Measurements from ENCODE around the gene BRMS1L. TPM values are rescaled to one million over a fixed set of nuclear protein-coding genes. Genes with fewer than 3 reads are reported as not detected.
A peak's percentile ranks its signal among the peaks of the same experiment; 100 is the strongest.
"Not testable (repeated sequence)": the region's sequence is repeated elsewhere in the genome, so short reads cannot be mapped to it uniquely, and the experiment has no call there.

Gene BRMS1L
- total RNA-seq, 2 experiments from 2014 or later, result 6.1 to 9.2 TPM

DNA sequence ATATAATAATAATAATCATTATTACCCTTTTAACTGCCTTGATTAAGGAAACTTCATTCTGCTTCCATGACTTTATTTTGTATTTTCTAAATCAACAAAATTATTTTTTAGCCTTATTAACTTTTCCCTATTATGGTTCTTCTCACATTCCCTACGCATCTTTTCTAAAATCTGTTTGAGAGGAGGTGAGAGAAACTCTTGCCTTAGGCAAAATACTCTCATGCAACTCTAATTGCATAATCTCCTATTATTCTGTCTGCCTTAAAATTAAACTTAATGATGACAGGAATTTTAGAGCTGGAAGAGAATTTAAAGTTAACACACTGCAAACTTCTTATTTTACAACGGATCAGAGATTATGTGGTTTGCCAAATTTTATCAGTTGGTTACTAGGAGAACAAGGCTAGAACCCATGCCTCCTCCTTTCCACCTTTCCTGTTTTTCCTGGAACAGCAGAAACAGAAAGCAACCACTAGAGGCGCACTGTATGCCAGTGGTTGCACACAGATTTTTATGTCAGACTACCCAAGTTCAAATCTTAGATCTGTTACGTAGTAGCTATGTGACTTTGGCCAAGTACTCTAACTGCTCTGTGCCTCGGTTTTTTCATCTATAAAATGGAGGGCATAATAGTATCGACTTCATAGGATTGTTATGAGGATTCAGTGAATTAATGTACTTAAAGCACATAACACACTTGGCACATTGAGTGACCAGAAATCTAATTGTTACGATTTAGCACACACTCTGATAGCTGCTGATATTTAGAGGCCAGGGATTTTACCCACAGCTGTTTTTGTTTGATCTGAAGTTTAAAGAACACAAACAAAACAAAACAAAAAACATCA is 4.3 kb upstream of the BRMS1L start:
- Mint-ChIP-seq H3K36me3 (ENCODE audit: low read depth) (peaks cover 8% of the 10 kb centered on the region), H3K4me3 (peak overlapping the region; percentile 43), H3K27ac (no peak overlapping the region), H3K27me3 (no peaks in the 10 kb centered on the region), H3K9me3 (no peaks in the 10 kb centered on the region), H3K4me1 (ENCODE audit: low read depth) (peaks cover 16% of the 10 kb centered on the region)
- Histone ChIP-seq H3K36me3 (ENCODE audit: insufficient read depth, low read length) (no peaks in the 10 kb centered on the region), H3K27ac (ENCODE audit: low read depth in 1 of 2, low read length in 2 of 2) (no peak overlapping the region), H3K27me3 (ENCODE audit: control insufficient read depth in 1 of 2, insufficient read depth in 2 of 2, low read length in 2 of 2) (no peaks in the 10 kb centered on the region), H3K4me3 (ENCODE audit: low read length) (no peak overlapping the region), H3K9me3 (ENCODE audit: control insufficient read depth in 1 of 2, insufficient read depth in 1 of 2, low read length in 2 of 2) (no peaks in the 10 kb centered on the region), H3K4me1 (ENCODE audit: insufficient read depth, low read length) (peaks cover 12% of the 10 kb centered on the region)
- DNase-seq, result peak in 4 of 14 experiments; percentile 30 to 59 (median 47)
- no peak for ATAC-seq (ENCODE audit: poor library complexity)
- CTCF ChIA-PET, result interaction anchor here (0.9 to 1.3 kb wide), 3 partner anchors 13 to 21 kb away, joined by 3 to 7 read pairs (median 5); partner anchors contain the start of gene RALGAPA1
- POLR2A ChIA-PET, result interaction anchor here (1.0 kb wide), 1 partner anchor 24 kb away, joined by 4 read pairs; no protein-coding TSS in a partner anchor
- TF ChIP-seq, protein P1, sequence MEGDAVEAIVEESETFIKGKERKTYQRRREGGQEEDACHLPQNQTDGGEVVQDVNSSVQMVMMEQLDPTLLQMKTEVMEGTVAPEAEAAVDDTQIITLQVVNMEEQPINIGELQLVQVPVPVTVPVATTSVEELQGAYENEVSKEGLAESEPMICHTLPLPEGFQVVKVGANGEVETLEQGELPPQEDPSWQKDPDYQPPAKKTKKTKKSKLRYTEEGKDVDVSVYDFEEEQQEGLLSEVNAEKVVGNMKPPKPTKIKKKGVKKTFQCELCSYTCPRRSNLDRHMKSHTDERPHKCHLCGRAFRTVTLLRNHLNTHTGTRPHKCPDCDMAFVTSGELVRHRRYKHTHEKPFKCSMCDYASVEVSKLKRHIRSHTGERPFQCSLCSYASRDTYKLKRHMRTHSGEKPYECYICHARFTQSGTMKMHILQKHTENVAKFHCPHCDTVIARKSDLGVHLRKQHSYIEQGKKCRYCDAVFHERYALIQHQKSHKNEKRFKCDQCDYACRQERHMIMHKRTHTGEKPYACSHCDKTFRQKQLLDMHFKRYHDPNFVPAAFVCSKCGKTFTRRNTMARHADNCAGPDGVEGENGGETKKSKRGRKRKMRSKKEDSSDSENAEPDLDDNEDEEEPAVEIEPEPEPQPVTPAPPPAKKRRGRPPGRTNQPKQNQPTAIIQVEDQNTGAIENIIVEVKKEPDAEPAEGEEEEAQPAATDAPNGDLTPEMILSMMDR (IDR thresholded peaks at IDR 0.05), result peak; percentile 85
- intact Hi-C loops (cut with DNase I, micrococcal nuclease), result loop anchor here in 1 of 2 experiments (10.0 kb wide), 1 partner anchor 777 kb away; the partner anchor contains the start of gene FAM177A1

DNA sequence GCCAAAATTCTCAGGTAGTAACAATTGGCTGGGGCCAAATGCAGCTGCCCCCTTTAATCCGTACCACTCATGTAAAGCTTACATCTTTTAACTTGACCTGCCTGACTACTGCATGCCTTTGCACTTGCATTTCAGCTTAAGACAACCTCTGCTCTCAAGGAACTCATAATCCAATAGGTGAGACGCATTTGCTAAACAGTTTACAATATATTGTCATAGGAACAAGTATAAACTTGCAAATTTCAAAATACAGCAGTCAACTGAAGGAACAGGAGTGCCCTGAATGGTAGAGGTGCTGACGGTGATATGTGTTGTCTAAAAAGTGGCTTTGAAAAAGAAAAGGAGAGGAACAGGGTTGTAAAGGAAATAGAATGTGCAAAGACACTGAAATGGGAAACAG is 3.6 kb upstream of the BRMS1L start:
- Mint-ChIP-seq H3K4me1 (ENCODE audit: low read depth) (peaks cover 22% of the 10 kb centered on the region), H3K9me3 (no peaks in the 10 kb centered on the region), H3K4me3 (peak overlapping the region; percentile 27), H3K27me3 (no peaks in the 10 kb centered on the region), H3K27ac (no peak overlapping the region), H3K36me3 (ENCODE audit: low read depth) (peaks cover 13% of the 10 kb centered on the region)
- ChIA-PET CTCF (interaction anchor here (0.9 to 1.3 kb wide), 3 partner anchors 13 to 22 kb away, joined by 3 to 7 read pairs (median 5); partner anchors contain the start of gene RALGAPA1), POLR2A (interaction anchor here (0.6 kb wide), 1 partner anchor 8 kb away, joined by 4 read pairs; no protein-coding TSS in a partner anchor)
- Histone ChIP-seq H3K4me1 (ENCODE audit: insufficient read depth, low read length) (peaks cover 15% of the 10 kb centered on the region), H3K27me3 (ENCODE audit: control insufficient read depth in 1 of 2, insufficient read depth in 2 of 2, low read length in 2 of 2) (no peaks in the 10 kb centered on the region), H3K9me3 (ENCODE audit: control insufficient read depth in 1 of 2, insufficient read depth in 1 of 2, low read length in 2 of 2) (no peaks in the 10 kb centered on the region), H3K36me3 (ENCODE audit: insufficient read depth, low read length) (no peaks in the 10 kb centered on the region), H3K4me3 (ENCODE audit: low read length) (no peak overlapping the region), H3K27ac (ENCODE audit: low read depth in 1 of 2, low read length in 2 of 2) (no peak overlapping the region)
- TF ChIP-seq, protein P1 (IDR thresholded peaks at IDR 0.05), result no peak
- ATAC-seq (ENCODE audit: poor library complexity) (no peak), DNase-seq (no peak)
- intact Hi-C loops (cut with DNase I, micrococcal nuclease), result loop anchor here in 1 of 2 experiments (10.0 kb wide), 1 partner anchor 778 kb away; the partner anchor contains the start of gene FAM177A1

DNA sequence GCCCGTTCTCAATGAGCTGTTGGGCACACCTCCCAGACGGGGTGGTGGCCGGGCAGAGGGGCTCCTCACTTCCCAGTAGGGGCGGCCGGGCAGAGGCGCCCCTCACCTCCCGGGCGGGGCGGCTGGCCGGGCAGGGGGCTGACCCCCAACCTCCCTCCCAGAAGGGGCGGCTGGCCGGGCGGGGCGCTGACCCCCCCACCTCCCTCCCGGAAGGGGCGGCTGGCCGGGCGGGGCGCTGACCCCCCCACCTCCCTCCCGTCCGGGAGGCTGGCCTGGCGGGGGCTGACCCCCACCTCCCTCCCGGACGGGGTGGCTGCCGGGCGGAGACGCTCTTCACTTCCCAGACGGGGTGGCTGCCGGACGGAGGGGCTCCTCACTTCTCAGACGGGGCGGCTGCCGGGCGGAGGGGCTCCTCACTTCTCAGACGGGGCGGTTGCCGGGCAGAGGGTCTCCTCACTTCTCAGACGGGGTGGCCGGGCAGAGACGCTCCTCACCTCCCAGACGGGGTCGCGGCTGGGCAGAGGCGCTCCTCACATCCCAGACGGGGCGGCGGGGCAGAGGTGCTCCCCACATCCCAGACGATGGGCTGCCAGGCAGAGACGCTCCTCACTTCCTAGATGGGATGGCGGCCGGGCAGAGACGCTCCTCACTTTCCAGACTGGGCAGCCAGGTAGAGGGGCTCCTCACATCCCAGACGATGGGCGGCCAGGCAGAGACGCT is 1.5 kb upstream of the BRMS1L start:
- H3K9me3 ChIP-seq (ENCODE audit: control insufficient read depth in 1 of 2, insufficient read depth in 1 of 2, low read length in 2 of 2); H3K27ac Mint-ChIP-seq; DNase-seq; POLR2A ChIA-PET; H3K27me3 ChIP-seq (ENCODE audit: control insufficient read depth in 1 of 2, insufficient read depth in 2 of 2, low read length in 2 of 2); H3K4me3 Mint-ChIP-seq; CTCF ChIA-PET; H3K9me3 Mint-ChIP-seq; H3K4me3 ChIP-seq (ENCODE audit: low read length); ATAC-seq (ENCODE audit: poor library complexity); H3K27me3 Mint-ChIP-seq; H3K36me3 ChIP-seq (ENCODE audit: insufficient read depth, low read length); H3K27ac ChIP-seq (ENCODE audit: low read depth in 1 of 2, low read length in 2 of 2): not testable (repeated sequence)
- H3K4me1 Mint-ChIP-seq (ENCODE audit: low read depth), result peaks cover 31% of the 10 kb centered on the region
- intact Hi-C loops (cut with DNase I, micrococcal nuclease), result loop anchor here (5.0 to 10.0 kb wide), 7 partner anchors 498 to 1287 kb away; partner anchors contain the start of genes PSMA6 (in 2 of the 2), EAPP (in 1 of the 2), FAM177A1 (in 1 of the 2) and MBIP (in 1 of the 2)
- peaks cover 15% of the 10 kb centered on the region for H3K4me1 ChIP-seq (ENCODE audit: insufficient read depth, low read length)
- peaks cover 13% of the 10 kb centered on the region for H3K36me3 Mint-ChIP-seq (ENCODE audit: low read depth)
